Measurements from ENCODE around the gene ZBTB43. TPM values are rescaled to one million over a fixed set of nuclear protein-coding genes. Genes with fewer than 3 reads are reported as not detected.

Gene ZBTB43
- total and polyA plus RNA-seq, 8 donors = 13.6 to 28.3 (median 16.4) TPM

- no peaks in the 10 kb centered on the region for H3K9me3 ChIP-seq
- H3K36me3 ChIP-seq = peaks cover 0 to 36% of the 10 kb centered on the region in 2 donors
- H3K4me3 ChIP-seq = no peak overlapping the region
- H3K27me3 ChIP-seq = no peaks in the 10 kb centered on the region
- H3K27ac ChIP-seq = peak overlapping the region in 1 of 2 donors; percentile 31
- peak; percentile 28 for ATAC-seq
- intact Hi-C loops (cut with DNase I) = no loop called here
- DNase-seq = peak in 1 of 4 donors; percentile 42
- H3K4me1 ChIP-seq = peaks cover 3 to 27% of the 10 kb centered on the region in 2 donors
- TF ChIP-seq, protein P1, sequence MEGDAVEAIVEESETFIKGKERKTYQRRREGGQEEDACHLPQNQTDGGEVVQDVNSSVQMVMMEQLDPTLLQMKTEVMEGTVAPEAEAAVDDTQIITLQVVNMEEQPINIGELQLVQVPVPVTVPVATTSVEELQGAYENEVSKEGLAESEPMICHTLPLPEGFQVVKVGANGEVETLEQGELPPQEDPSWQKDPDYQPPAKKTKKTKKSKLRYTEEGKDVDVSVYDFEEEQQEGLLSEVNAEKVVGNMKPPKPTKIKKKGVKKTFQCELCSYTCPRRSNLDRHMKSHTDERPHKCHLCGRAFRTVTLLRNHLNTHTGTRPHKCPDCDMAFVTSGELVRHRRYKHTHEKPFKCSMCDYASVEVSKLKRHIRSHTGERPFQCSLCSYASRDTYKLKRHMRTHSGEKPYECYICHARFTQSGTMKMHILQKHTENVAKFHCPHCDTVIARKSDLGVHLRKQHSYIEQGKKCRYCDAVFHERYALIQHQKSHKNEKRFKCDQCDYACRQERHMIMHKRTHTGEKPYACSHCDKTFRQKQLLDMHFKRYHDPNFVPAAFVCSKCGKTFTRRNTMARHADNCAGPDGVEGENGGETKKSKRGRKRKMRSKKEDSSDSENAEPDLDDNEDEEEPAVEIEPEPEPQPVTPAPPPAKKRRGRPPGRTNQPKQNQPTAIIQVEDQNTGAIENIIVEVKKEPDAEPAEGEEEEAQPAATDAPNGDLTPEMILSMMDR (IDR thresholded peaks at IDR 0.05) = no peak
Observed at GRCh38 chr9:126885131-126885641, 80.3 kb downstream of the ZBTB43 start.

DNA sequence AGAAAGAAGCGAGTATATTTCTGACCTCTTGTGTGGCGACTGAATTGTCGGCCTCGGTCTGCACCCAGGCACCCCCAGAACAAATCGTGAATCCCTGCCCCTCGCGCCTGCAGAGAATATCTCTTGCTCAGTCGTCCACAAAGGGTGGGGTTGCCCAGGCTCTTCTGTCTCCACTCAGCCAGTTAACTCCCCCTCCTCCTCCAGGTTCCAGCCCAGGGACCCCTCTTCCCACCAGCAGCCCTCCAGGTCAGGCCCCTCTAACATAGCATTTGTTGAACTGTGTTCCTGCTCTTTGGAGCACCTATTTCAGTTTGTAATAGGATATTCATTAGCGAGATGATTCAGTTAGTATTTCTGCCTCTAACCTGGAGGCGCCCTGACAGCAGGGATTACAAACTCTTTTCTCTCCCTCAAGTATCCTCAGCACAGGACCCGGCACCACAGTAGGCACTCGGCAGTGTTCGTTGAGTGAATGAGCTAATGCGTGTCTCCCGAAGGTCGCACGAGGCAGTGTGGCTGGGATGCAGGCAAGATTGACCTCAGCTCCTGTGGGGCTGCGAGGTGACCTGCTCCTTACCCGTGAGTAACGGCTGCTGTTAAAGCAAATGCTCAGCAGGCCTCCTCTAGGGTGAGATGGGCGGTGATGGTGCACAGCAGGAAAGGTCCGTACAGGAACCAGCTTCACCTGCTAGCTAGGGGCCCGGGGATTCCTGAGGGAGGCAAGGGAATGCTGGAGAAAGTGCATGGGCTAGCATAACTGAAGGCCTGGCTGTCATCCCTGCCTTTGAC, 81.4 kb downstream of the ZBTB43 start:
- Histone ChIP-seq H3K27ac (peak overlapping the region in 1 of 2 donors; percentile 31), H3K27me3 (no peaks in the 10 kb centered on the region), H3K4me3 (no peak overlapping the region), H3K36me3 (peaks cover 0 to 26% of the 10 kb centered on the region in 2 donors), H3K4me1 (peaks cover 3 to 27% of the 10 kb centered on the region in 2 donors), H3K9me3 (no peaks in the 10 kb centered on the region)
- intact Hi-C loops (cut with DNase I) = no loop called here
- TF ChIP-seq, protein P1 (IDR thresholded peaks at IDR 0.05) = no peak
- ATAC-seq = no peak
- no peak for DNase-seq

DNA sequence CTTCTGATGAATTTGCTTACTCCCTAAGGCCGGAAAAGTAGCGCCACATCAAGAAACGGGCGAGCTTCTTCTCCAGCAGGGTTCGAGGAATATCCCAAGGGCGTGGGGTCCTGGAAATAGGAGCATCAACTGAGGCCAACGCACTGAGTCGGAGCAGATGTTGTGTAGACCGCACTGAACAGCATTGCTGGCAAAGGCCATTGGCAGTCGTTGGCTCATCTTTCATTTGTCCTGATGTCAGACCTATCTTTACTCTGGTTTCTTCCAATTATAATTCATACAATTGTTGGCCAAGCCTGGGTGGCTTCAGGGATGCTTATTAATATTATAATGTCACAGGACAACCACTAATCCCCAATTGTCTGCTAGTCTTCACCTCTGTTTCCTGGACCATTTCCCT, 82.1 kb downstream of the ZBTB43 start:
- H3K27ac ChIP-seq = no peak overlapping the region
- ATAC-seq (no peak), DNase-seq (no peak)
- no peaks in the 10 kb centered on the region for H3K27me3 ChIP-seq
- peaks cover 0 to 20% of the 10 kb centered on the region in 2 donors for H3K36me3 ChIP-seq
- H3K9me3 ChIP-seq = no peaks in the 10 kb centered on the region
- H3K4me3 ChIP-seq = no peak overlapping the region
- peaks cover 3 to 27% of the 10 kb centered on the region in 2 donors for H3K4me1 ChIP-seq
- intact Hi-C loops (cut with DNase I) = no loop called here
- TF ChIP-seq, protein P1 (IDR thresholded peaks at IDR 0.05) = no peak

Other genes starting within 250 kb of the ZBTB43 start
- gene LMX1B, start 191.1 kb upstream of the ZBTB43 start, total RNA-seq = under 1 TPM in 1 of 2 donors, not detected in 1; 0.05 TPM
- under 1 TPM; 0.13 to 0.31 (median 0.20) TPM for gene LMX1B, start 191.1 kb upstream of the ZBTB43 start, polyA plus RNA-seq (ENCODE audit: insufficient read length in 6 of 6)
- 10 to 100 TPM in 1 of 2 donors, 1 to 10 TPM in 1; 9.9 to 14.1 TPM for gene ZBTB34, start 55.6 kb downstream of the ZBTB43 start, total RNA-seq
- 10 to 100 TPM; 22.1 to 25.3 (median 24.1) TPM for gene ZBTB34, start 55.6 kb downstream of the ZBTB43 start, polyA plus RNA-seq (ENCODE audit: insufficient read length in 6 of 6)
- 10 to 100 TPM; 11.9 to 16.2 TPM for gene RALGPS1, start 109.7 kb downstream of the ZBTB43 start, total RNA-seq
- 10 to 100 TPM; 16.2 to 27.6 (median 24.1) TPM for gene RALGPS1, start 109.7 kb downstream of the ZBTB43 start, polyA plus RNA-seq (ENCODE audit: insufficient read length in 6 of 6)

Data from left lung (tissue), 10 donors.